SKM-1 (cell line): ENCODE data around the gene LCE2D.
"Not testable (repeated sequence)": the region's sequence is repeated elsewhere in the genome, so short reads cannot be mapped to it uniquely, and the experiment has no call there.

Experiments used
- DNase-seq: peaks from one replicate; lab custom pipeline; 2025; ENCODE audit not compliant: unreplicated experiment; lab: John Stamatoyannopoulos, UW

LCE2D gene

GRCh38 chr1:152663098-152663497 lies at the start of gene LCE2D:
Gene LCE2D (plus strand): TSS chr1:152663380. CDS start chr1:152664106, 726 bp downstream.
- DNase-seq, result no peak

GRCh38 chr1:152613511-152613910 lies 49.7 kb upstream of the LCE2D start, which contains the start of gene LCE3B:
Gene LCE3B (plus strand): TSS chr1:152613811. CDS start chr1:152613811, 0 bp downstream.
- no peak for DNase-seq

- no peak for DNase-seq
Observed at GRCh38 chr1:152621993-152622392, 41.2 kb upstream of the LCE2D start.

- peak; percentile 37 for DNase-seq
Observed at GRCh38 chr1:152622803-152623202, 40.4 kb upstream of the LCE2D start, which contains the start of gene LCE3A. Gene LCE3A (minus strand): TSS chr1:152623103. CDS start chr1:152623103, 0 bp downstream.

GRCh38 chr1:152623203-152623844 lies 39.9 kb upstream of the LCE2D start:
- no peak for DNase-seq

GRCh38 chr1:152626744-152627143 lies 36.4 kb upstream of the LCE2D start:
- DNase-seq, result no peak

- DNase-seq, result no peak
Observed at GRCh38 chr1:152630596-152630995, 32.6 kb upstream of the LCE2D start.

- DNase-seq, result no peak
Observed at GRCh38 chr1:152640351-152640750, 22.8 kb upstream of the LCE2D start.

- no peak for DNase-seq
Observed at GRCh38 chr1:152643945-152644344, 19.2 kb upstream of the LCE2D start.

- no peak for DNase-seq
Observed at GRCh38 chr1:152645146-152645545, 18.0 kb upstream of the LCE2D start.

- no peak for DNase-seq
Observed at GRCh38 chr1:152646656-152647055, 16.5 kb upstream of the LCE2D start.

- peak; percentile 40 for DNase-seq
Observed at GRCh38 chr1:152654110-152654509, 9.1 kb upstream of the LCE2D start.

- DNase-seq, result no peak
Observed at GRCh38 chr1:152656459-152656858, 6.7 kb upstream of the LCE2D start.

- no peak for DNase-seq
Observed at GRCh38 chr1:152657677-152658076, 5.5 kb upstream of the LCE2D start.

GRCh38 chr1:152658649-152659048 lies 4.5 kb upstream of the LCE2D start:
- DNase-seq, result no peak

- DNase-seq, result not testable (repeated sequence)
Observed at GRCh38 chr1:152666171-152666570, 3.0 kb downstream of the LCE2D start.

GRCh38 chr1:152667648-152668047 lies 4.5 kb downstream of the LCE2D start:
- DNase-seq, result no peak

GRCh38 chr1:152673016-152673415 lies 9.8 kb downstream of the LCE2D start:
- no peak for DNase-seq

- DNase-seq, result not testable (repeated sequence)
Observed at GRCh38 chr1:152674983-152675382, 11.8 kb downstream of the LCE2D start, which contains the start of gene LCE2C. Gene LCE2C (plus strand): TSS chr1:152675279. CDS start chr1:152676016, 737 bp downstream.

GRCh38 chr1:152679459-152679858 lies 16.3 kb downstream of the LCE2D start:
- DNase-seq, result no peak

- no peak for DNase-seq
Observed at GRCh38 chr1:152681616-152682015, 18.4 kb downstream of the LCE2D start.

GRCh38 chr1:152683846-152684245 lies 20.7 kb downstream of the LCE2D start:
- DNase-seq, result no peak

- DNase-seq, result not testable (repeated sequence)
Observed at GRCh38 chr1:152685823-152686222, 22.6 kb downstream of the LCE2D start, which contains the start of gene LCE2B. Gene LCE2B (plus strand): TSS chr1:152686123. CDS start chr1:152686844, 721 bp downstream.
